GM19025 (cell line): ENCODE measurements around the gene ADIPOR2.
"Not testable (repeated sequence)": the region's sequence is repeated elsewhere in the genome, so short reads cannot be mapped to it uniquely, and the experiment has no call there.

Experiments
- ATAC-seq: cut with Tn5 transposase; IDR thresholded peaks from one replicate; pipeline ENCODE4 v1.9.1; 2021; ENCODE audit warnings: mild to moderate bottlenecking, low read depth, moderate library complexity; ENCODE audit not compliant: unreplicated experiment

Gene ADIPOR2

GRCh38 chr12:1731019-1731687, 40.3 kb downstream of the ADIPOR2 start:
- no peak for ATAC-seq

- not testable (repeated sequence) for ATAC-seq
Measured at GRCh38 chr12:1731688-1732078, 40.8 kb downstream of the ADIPOR2 start.

- ATAC-seq, result no peak
Measured at GRCh38 chr12:1732914-1733313, 42.0 kb downstream of the ADIPOR2 start.

GRCh38 chr12:1733712-1734111, 42.8 kb downstream of the ADIPOR2 start:
- ATAC-seq, result not testable (repeated sequence)

DNA sequence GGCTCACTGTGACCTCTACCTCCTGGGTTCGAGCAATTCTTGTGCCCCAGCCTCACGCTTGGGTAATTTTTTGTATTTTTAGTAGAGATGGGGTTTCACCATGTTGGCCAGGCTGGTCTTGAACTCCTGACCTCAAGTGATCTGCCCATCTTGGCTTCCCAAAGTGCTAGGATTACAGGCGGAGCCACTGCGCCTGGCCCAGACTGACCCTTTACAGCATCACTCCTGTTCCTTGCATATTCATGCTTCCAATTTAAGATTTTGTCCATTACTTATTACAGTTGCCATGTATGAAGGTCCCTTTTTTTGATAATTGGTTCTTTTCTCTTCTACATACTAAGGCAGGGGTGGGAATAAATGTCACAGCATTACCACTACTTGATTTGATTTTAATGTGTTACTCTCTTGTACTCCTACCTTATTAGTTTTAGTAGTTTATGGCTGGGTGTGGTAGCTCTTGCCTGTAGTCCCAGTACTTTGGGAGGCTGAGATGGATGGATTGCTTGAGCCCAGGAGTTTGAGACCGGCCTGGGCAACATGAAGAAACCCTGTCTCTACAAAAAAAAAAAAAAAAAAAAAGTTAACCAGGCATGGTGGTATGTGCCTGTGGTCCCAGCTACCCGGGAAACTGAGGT, 46.9 kb downstream of the ADIPOR2 start:
- ATAC-seq, result no peak

DNA sequence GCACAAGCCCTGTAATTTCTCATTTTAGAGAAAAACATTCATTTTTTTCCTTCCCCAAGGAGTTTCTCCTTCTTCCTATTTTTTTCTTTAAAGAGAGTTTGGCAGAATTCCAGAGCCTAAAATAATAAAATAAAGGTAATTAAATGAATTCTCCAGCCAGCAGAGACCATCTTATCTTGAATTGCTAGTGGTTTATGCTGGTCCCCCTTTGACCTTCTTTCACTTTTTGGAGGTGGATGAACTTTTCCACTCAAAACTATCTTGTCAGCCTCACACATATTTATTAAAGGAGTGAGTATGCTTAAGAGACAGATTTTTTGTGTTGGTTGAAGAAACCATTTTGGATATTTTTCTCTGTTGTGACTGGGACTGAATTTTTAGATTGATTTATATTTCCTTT, 47.6 kb downstream of the ADIPOR2 start:
- ATAC-seq, result no peak

GRCh38 chr12:1739368-1739767, 48.5 kb downstream of the ADIPOR2 start:
- ATAC-seq, result no peak

DNA sequence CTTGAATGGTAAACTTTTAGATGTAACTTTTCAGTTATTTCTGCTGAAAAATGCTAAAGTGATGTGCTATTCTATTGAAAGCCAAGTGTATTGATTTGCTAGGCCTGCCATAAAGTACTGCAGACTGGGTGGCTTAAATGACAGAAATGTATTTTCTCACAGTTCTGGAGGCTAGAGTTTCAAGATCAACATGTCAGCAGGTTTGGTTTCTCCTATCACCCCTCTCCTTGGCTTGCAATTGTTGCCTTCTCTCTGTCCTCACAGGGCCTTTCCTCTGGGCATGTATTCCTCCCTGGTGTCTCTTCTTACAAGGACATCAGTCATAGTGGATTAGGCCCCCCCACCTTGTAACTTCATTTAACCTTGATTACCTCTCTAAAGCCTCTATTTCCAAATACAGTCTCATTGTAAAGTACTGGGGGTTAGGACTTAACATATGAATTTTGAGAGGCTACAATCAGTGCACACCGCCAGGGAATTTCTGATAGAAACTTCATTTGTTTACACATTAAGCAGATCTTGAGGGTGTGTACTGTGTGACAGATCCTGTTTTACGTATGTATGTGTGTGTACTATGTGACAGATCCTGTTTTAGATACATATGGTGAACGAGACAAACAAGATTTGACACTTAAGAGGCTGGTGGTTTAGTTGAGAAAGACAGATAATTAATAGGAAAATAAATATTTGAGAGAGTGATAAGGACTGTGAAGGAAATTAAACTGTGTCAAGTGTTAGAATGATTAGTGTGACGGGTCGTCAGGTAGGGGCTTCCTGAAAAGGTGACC, 49.5 kb downstream of the ADIPOR2 start:
- ATAC-seq, result no peak

- ATAC-seq, result no peak
Measured at GRCh38 chr12:1741154-1741949, 50.5 kb downstream of the ADIPOR2 start.

- ATAC-seq, result no peak
Measured at GRCh38 chr12:1744932-1745331, 54.1 kb downstream of the ADIPOR2 start.

DNA sequence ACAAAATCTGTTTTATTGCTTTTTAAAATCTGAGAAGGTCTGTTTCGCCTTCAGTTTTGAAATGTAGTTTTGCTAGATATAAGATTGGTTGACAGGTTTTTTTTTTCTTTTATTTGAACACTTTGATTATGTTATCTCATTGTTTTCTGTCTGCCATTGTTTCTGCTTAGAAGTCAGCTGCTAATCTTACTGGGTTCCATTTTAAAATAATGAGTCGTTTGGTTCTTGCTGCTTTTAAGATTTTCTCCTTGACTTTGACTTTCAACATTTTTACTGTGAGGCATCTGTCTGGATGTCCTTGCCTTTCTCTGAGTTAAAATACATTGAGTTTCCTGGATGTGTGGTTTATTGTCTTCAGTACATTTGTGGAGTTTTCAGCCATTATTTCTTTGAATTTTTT, 56.7 kb downstream of the ADIPOR2 start:
- ATAC-seq, result no peak

DNA sequence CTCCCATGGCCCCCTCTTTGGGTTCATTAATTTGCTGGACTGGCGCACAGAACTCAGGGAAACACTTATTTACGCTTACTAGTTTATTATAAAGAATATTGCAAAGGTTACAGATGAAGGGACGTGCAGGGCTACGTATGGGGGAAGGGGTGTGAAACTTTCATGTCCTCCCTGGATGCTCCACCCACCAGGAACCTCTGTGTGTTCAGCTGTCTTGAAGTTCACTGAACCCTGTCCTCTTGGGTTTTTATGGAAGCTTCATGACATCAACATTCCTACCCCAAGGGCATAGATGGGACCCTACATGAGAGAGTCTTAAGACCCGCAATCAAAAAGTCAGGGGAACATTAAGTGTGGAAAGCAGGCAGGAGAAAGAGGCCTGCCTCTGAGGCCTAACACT, 58.1 kb downstream of the ADIPOR2 start:
- no peak for ATAC-seq

DNA sequence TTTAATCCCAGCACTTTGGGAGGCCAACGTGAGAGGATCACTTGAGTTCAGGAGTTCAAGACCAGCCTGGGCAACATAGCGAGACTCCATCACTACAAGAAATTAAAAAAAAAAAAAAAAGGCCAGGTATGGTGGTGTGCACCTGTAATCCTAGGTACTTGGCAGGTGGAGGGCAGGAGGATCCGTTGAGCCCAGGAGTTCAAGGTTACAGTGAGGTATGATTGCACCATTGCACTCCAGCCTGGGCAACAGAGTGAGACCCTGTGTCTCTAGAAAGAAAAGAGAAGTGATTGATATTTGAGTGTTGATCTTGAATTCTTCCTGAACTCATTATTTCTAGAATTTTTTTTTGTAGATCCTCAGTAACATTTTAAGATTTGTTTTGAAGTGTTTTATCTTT, 59.4 kb downstream of the ADIPOR2 start:
- no peak for ATAC-seq

- no peak for ATAC-seq
Measured at GRCh38 chr12:1758376-1758775, 67.5 kb downstream of the ADIPOR2 start.

DNA sequence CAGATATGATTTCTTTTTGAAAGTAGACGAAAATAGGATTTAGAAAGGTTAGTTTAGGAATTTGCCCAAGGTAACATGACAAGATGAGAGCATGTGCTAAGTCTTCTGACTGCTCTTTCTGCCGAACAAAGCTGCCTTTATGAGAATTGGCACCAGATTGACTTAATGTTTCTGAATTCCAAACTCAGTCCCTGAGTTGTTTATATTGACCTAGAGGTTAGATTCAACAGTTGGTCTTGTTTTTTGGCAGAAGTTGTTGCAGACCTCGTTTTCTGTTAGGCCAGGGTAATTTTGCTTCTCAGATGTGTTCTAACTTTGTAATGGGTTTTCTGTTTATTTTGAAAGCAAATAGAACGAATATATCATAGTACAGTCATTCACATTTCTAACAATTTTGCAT, 68.0 kb downstream of the ADIPOR2 start:
- no peak for ATAC-seq

DNA sequence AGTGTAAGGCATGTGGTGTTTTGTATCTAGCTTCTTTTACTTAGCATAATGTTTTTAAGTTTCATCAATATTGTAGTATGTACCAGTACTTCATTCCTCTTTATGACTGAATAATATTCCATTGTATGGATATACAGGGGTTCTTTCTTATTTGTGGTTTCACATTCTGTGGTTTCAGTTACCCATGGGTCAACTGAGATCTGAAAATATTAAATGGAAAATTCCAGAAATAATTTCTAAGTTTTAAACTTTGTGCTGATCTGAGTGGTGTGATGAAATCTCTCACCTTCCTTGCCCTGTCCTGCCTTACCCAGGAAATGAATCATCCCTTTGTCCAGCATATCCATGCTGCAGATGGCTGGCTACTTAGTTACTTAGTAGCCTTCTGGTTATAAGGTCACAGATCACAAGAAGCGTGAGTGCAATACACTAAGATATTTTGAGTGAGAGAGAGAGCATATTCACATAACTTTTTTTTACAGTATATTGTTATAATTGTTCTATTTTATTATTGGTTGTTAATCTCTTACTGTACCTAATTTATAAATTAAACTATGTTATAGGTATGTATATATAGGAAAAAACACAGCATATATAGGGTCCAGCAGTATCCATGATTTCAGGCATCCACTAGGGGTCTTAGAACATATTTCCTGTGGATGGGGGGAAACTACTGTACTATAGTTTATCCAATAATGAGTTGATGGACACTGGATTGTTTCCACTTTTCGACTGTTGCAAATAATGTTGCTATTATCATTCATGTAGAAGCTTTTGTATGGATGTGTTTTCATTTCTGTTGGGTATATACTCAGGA, 69.9 kb downstream of the ADIPOR2 start:
- no peak for ATAC-seq

DNA sequence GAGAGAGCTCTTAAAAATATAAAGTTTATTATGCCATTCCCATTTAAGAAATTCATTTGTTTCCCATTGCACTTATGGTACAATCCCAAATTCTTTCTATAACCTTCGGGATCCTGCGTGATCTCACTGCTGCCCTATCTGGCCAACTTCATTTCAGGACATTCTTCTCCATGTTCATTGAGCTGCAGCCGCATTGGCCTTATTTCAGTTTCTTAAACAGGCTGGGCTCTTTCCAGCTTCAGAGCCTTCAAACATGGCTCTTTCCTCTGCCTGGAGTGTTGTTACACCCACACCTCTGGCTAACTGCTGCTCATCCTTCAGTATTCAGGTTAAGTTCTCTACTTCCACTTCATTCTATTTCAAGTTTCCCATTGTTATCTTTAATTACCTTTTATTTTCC, 71.0 kb downstream of the ADIPOR2 start:
- no peak for ATAC-seq

- no peak for ATAC-seq
Measured at GRCh38 chr12:1763153-1763552, 72.3 kb downstream of the ADIPOR2 start.

DNA sequence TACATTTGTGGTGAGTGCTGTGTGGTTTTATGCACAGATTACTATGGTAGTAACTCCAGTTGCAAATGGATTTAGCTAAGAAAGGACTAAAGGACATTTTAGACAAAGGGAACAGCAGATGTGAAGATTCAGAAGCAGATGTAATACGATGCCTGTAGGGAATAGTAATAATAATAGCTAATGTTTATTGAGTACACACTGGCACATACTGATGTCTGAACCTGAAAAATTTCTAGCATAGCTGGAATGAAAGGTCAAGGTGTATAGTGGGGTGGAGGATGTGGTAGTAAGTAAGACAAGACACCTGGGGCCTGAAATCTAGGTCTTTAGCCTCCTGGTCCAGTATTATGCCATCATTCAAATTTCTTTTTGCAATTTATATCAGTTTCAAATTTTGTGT, 75.2 kb downstream of the ADIPOR2 start:
- ATAC-seq, result no peak
